ENCODE measurements around the gene RRAS2.
"Not testable (repeated sequence)": the region's sequence is repeated elsewhere in the genome, so short reads cannot be mapped to it uniquely, and the experiment has no call there.

GRCh38 chr11:14406116-14406515 lies 47.1 kb upstream of the RRAS2 start:
- not testable (repeated sequence) for TF ChIP-seq CTCF (IDR thresholded peaks at IDR 0.05); GABPB1 (CRISPR knock-in tag; IDR thresholded peaks at IDR 0.05); NFYB (CRISPR knock-in tag; conservative IDR thresholded peaks at IDR 0.05; ENCODE audit: low read depth); NFE2L1 (CRISPR knock-in tag; IDR thresholded peaks at IDR 0.05); ATF3 (CRISPR knock-in tag; conservative IDR thresholded peaks at IDR 0.05); SP1 (CRISPR knock-in tag; conservative IDR thresholded peaks at IDR 0.05); SMAD4 (CRISPR knock-in tag; IDR thresholded peaks at IDR 0.05); SOX15 (CRISPR knock-in tag; IDR thresholded peaks at IDR 0.05); CREB1 (CRISPR knock-in tag; IDR thresholded peaks at IDR 0.05); ZNF281 (CRISPR knock-in tag; IDR thresholded peaks at IDR 0.05); ATF2 (CRISPR knock-in tag; IDR thresholded peaks at IDR 0.05; ENCODE audit: borderline replicate concordance, low read depth); ERG (CRISPR knock-in tag; IDR thresholded peaks at IDR 0.05); CDX4 (CRISPR knock-in tag; IDR thresholded peaks at IDR 0.05; ENCODE audit: borderline replicate concordance); MXD4 (CRISPR knock-in tag; IDR thresholded peaks at IDR 0.05; ENCODE audit: borderline replicate concordance)

Measured in WTC11 (cell line).